Right cardiac atrium (tissue), 5 donors: ENCODE measurements around the gene ZNF277. TPM values are rescaled to one million over a fixed set of nuclear protein-coding genes. Genes with fewer than 3 reads are reported as not detected.

Experiments used
- ATAC-seq, 2 donors: fragments of 200-7000 bp; cut with Tn5 transposase; one replicate each; pipeline versions ENCODE4 v1.8.0 to v1.9.1; 2020; ENCODE audit warnings: moderate library complexity in 2 of 2, mild to moderate bottlenecking in 1 of 2
- DNase-seq, 3 donors: peaks; one replicate each; pipeline ENCODE4 v3.0.0-alpha.2; 2020
- H3K27ac ChIP-seq: one replicate; pipeline ENCODE4 v1.5.1; 2013; ENCODE audit warnings: mild to moderate bottlenecking, low read length, control low read depth, moderate library complexity
- H3K27me3 ChIP-seq: one replicate; pipeline ENCODE4 v1.6.1; 2013; ENCODE audit not compliant: control insufficient read depth, insufficient read depth
- H3K4me1 ChIP-seq: one replicate; pipeline ENCODE4 v1.6.1; 2013; ENCODE audit warnings: low read length; ENCODE audit not compliant: control insufficient read depth, insufficient read depth
- H3K4me3 ChIP-seq: one replicate; pipeline ENCODE4 v1.5.1; 2013; ENCODE audit warnings: low read length, control low read depth
- H3K9me3 ChIP-seq: one replicate; pipeline ENCODE4 v1.6.1; 2013; ENCODE audit warnings: low read length; ENCODE audit not compliant: control insufficient read depth
- WGBS: extraction: QIAGEN DNeasy Blood & Tissue Kit; methylation state at CpG from one replicate; pipeline ENCODE4 v1.1.7; 2013; 5-methylcytosine and 5-hydroxymethylcytosine counted together
- intact Hi-C, 4 donors: fragments of 100-400 bp; cut with DNase I; formaldehyde crosslinking; loops; one replicate each; pipeline versions ENCODE4 v1.11.0 to v1.14.0; 2022 to 2023
- polyA plus RNA-seq: library from polyadenylated mRNA; stranded (reverse); fragments of 200-250 nt; gene quantifications from one replicate; pipeline ENCODE4 v1.2.3, GENCODE V29; 2013
- total RNA-seq, 4 donors: library from RNA; stranded (reverse); fragmentation: NEBNext Ultra II Directional; extraction: Animal tissue kit (Norgen Biotek cat#: 25700); gene quantifications; one replicate each; pipeline ENCODE4 v1.2.1, GENCODE V29; 2021
- donor health status: healthy with polysubstance abuse.
- donor health status: DM: no; HTN: yes; CAD: no.
- donor health status: DM: no; HTN: no; CAD: no.
- donor health status: DM: no; HTN: yes; CAD: no; lungs with severe emphysema.
- donor health status: DM: yes; HTN: yes; CAD: no.

ZNF277 gene
- total and polyA plus RNA-seq, 5 donors, result 11.9 to 22.4 (median 18.3) TPM

GRCh38 chr7:112199672-112200071 lies 6.8 kb upstream of the ZNF277 start:
- no peak for DNase-seq
- intact Hi-C loops, result loop anchor here in 2 of 4 donors (10.0 kb wide), 3 partner anchors 115 to 245 kb away; no protein-coding TSS in a partner anchor
- no peaks in the 10 kb centered on the region for H3K4me1 ChIP-seq

GRCh38 chr7:112201411-112201810 lies 5.1 kb upstream of the ZNF277 start:
- no peak for ATAC-seq
- Histone ChIP-seq H3K4me3 (no peak overlapping the region), H3K4me1 (no peaks in the 10 kb centered on the region), H3K9me3 (no peaks in the 10 kb centered on the region), H3K27ac (no peak overlapping the region), H3K27me3 (no peaks in the 10 kb centered on the region)
- intact Hi-C loops, result loop anchor here in 2 of 4 donors (10.0 kb wide), 2 partner anchors 217 to 247 kb away; no protein-coding TSS in a partner anchor
- DNase-seq, result no peak
- 83% methylated on average over 6 of the region's 6 CpGs for WGBS

More at GRCh38 chr7:112199672-112200071, 6.8 kb upstream of the ZNF277 start:
- WGBS, result 96% methylated on average over 1 of the region's 1 CpG
- Histone ChIP-seq H3K9me3 (no peaks in the 10 kb centered on the region), H3K4me3 (no peak overlapping the region), H3K27ac (no peak overlapping the region), H3K27me3 (no peaks in the 10 kb centered on the region)
- ATAC-seq, result no peak

- no peak for ATAC-seq
- intact Hi-C loops, result loop anchor here in 2 of 4 donors (10.0 kb wide), 2 partner anchors 217 to 247 kb away; no protein-coding TSS in a partner anchor
Observed at GRCh38 chr7:112201839-112202238, 4.7 kb upstream of the ZNF277 start.

GRCh38 chr7:112202816-112203215 lies 3.7 kb upstream of the ZNF277 start:
- H3K27ac ChIP-seq, result no peak overlapping the region
- no peaks in the 10 kb centered on the region for H3K9me3 ChIP-seq
- H3K4me1 ChIP-seq, result no peaks in the 10 kb centered on the region
- no peak overlapping the region for H3K4me3 ChIP-seq
- intact Hi-C loops, result loop anchor here in 2 of 4 donors (10.0 kb wide), 2 partner anchors 218 to 248 kb away; no protein-coding TSS in a partner anchor
- peak in 2 of 3 donors; percentile 34 to 64 for DNase-seq
- H3K27me3 ChIP-seq, result no peaks in the 10 kb centered on the region
- 28% methylated on average over 2 of the region's 2 CpGs for WGBS
- ATAC-seq, result no peak

More at GRCh38 chr7:112201839-112202238, 4.7 kb upstream of the ZNF277 start:
- Histone ChIP-seq H3K27ac (no peak overlapping the region), H3K4me3 (no peak overlapping the region), H3K27me3 (no peaks in the 10 kb centered on the region), H3K9me3 (no peaks in the 10 kb centered on the region), H3K4me1 (no peaks in the 10 kb centered on the region)
- no peak for DNase-seq

GRCh38 chr7:112203365-112203739 lies 3.1 kb upstream of the ZNF277 start:
- H3K9me3 ChIP-seq, result no peaks in the 10 kb centered on the region
- intact Hi-C loops, result loop anchor here in 2 of 4 donors (10.0 kb wide), 2 partner anchors 219 to 249 kb away; no protein-coding TSS in a partner anchor
- H3K4me3 ChIP-seq, result peak overlapping the region; percentile 89
- DNase-seq (no peak), ATAC-seq (no peak)
- no peaks in the 10 kb centered on the region for H3K27me3 ChIP-seq
- WGBS, result 66% methylated on average over 4 of the region's 4 CpGs
- no peaks in the 10 kb centered on the region for H3K4me1 ChIP-seq
- no peak overlapping the region for H3K27ac ChIP-seq

- ATAC-seq (no peak), DNase-seq (no peak)
- H3K9me3 ChIP-seq, result no peaks in the 10 kb centered on the region
- intact Hi-C loops, result loop anchor here in 2 of 4 donors (10.0 kb wide), 2 partner anchors 220 to 250 kb away; no protein-coding TSS in a partner anchor
- H3K4me3 ChIP-seq, result peak overlapping the region; percentile 89
- under 1% methylated on average over 14 of the region's 14 CpGs for WGBS
- H3K27me3 ChIP-seq, result no peaks in the 10 kb centered on the region
- no peaks in the 10 kb centered on the region for H3K4me1 ChIP-seq
- H3K27ac ChIP-seq, result peak overlapping the region; percentile 76
Observed at GRCh38 chr7:112204499-112205342, 1.8 kb upstream of the ZNF277 start.

- Histone ChIP-seq H3K27ac (peak overlapping the region; percentile 76), H3K27me3 (no peaks in the 10 kb centered on the region), H3K9me3 (no peaks in the 10 kb centered on the region), H3K4me3 (peak overlapping the region; percentile 89), H3K4me1 (no peaks in the 10 kb centered on the region)
- intact Hi-C loops, result loop anchor here in 2 of 4 donors (10.0 kb wide), 2 partner anchors 221 to 251 kb away; no protein-coding TSS in a partner anchor
- ATAC-seq, result peak; percentile 64 to 65
- WGBS, result under 1% methylated on average over 69 of the region's 69 CpGs
- DNase-seq, result peak; percentile 70 to 91 (median 87)
Observed at GRCh38 chr7:112205343-112206237, 905 bp upstream of the ZNF277 start.

GRCh38 chr7:112206991-112207592 lies 597 bp downstream of the ZNF277 start:
- ATAC-seq, result no peak
- Histone ChIP-seq H3K9me3 (no peaks in the 10 kb centered on the region), H3K4me1 (no peaks in the 10 kb centered on the region), H3K27me3 (no peaks in the 10 kb centered on the region), H3K4me3 (peak overlapping the region; percentile 88), H3K27ac (peak overlapping the region; percentile 78)
- no peak for DNase-seq
- intact Hi-C loops, result loop anchor here in 2 of 4 donors (10.0 kb wide), 2 partner anchors 222 to 252 kb away; no protein-coding TSS in a partner anchor
- under 1% methylated on average over 14 of the region's 14 CpGs for WGBS

- Histone ChIP-seq H3K27ac (no peak overlapping the region), H3K27me3 (no peaks in the 10 kb centered on the region), H3K4me3 (peak overlapping the region; percentile 88), H3K9me3 (no peaks in the 10 kb centered on the region), H3K4me1 (peaks cover 2% of the 10 kb centered on the region)
- intact Hi-C loops, result loop anchor here in 2 of 4 donors (10.0 kb wide), 2 partner anchors 223 to 253 kb away; no protein-coding TSS in a partner anchor
- ATAC-seq, result no peak
- DNase-seq, result no peak
- 94% methylated on average over 6 of the region's 6 CpGs for WGBS
Observed at GRCh38 chr7:112207765-112208164, 1.3 kb downstream of the ZNF277 start.

- H3K27me3 ChIP-seq, result no peaks in the 10 kb centered on the region
- intact Hi-C loops, result loop anchor here in 1 of 4 donors (10.0 kb wide), 1 partner anchor 173 kb away; no protein-coding TSS in a partner anchor
- no peak overlapping the region for H3K4me3 ChIP-seq
- ATAC-seq (peak; percentile 41 to 54), DNase-seq (no peak)
- H3K4me1 ChIP-seq, result peaks cover 5% of the 10 kb centered on the region
- H3K27ac ChIP-seq, result peak overlapping the region; percentile 54
- H3K9me3 ChIP-seq, result no peaks in the 10 kb centered on the region
- 24% methylated on average over 1 of the region's 1 CpG for WGBS
Observed at GRCh38 chr7:112211348-112211907, 4.9 kb downstream of the ZNF277 start.
